Ishikawa (cell line): ENCODE measurements around the gene TMEM26.

Experiments used
- EP300 ChIP-seq: IDR thresholded peaks from 2 replicates; pipeline ENCODE4 v1.6.1; 2012; ENCODE audit warnings: borderline replicate concordance
- FOXM1 ChIP-seq: IDR thresholded peaks from 2 replicates; pipeline ENCODE4 v1.6.1; 2012; ENCODE audit warnings: low read depth, borderline replicate concordance
- TF ChIP-seq, protein P1 (sequence below): IDR thresholded peaks from 2 replicates; pipeline ENCODE4 v1.6.1; 2012; ENCODE audit warnings: low read depth, mild to moderate bottlenecking

DNA sequence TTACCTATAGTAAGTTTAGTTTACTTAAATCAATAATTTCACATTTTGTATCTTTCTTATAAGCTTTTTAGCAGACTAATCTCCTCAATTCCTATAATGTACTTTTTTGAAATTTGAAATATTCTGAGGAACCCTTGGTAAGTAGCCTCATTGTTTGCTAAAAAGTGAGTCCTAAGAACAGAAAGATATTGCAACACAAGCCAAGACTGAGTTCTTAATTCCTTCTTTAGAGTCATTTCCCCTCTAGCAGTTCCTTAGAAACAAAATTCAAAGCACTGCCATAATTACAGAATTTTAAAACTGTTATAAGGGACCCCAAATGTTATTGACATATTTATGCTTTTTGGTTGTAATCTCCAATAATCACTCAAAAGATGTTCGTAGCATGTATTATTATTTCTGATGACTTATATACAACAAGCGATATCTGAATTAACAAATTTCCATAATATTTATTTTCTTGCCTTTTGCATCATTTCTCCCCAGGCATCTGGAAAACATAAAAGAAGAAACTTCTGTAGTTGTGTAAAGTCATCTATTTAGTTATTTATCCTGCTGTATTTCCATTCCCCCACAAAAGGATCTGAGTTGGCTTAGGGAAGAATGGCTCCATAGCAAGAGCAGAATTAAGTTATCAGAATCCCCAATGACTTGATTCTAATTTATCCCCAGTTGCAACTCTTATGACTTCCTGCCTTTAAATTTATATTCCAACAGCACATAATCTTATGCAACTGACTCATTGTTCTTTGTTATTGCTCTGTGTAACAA lies 67.8 kb downstream of the TMEM26 start:
- TF ChIP-seq FOXM1 (no peak), EP300 (no peak)
- TF ChIP-seq, protein P1, sequence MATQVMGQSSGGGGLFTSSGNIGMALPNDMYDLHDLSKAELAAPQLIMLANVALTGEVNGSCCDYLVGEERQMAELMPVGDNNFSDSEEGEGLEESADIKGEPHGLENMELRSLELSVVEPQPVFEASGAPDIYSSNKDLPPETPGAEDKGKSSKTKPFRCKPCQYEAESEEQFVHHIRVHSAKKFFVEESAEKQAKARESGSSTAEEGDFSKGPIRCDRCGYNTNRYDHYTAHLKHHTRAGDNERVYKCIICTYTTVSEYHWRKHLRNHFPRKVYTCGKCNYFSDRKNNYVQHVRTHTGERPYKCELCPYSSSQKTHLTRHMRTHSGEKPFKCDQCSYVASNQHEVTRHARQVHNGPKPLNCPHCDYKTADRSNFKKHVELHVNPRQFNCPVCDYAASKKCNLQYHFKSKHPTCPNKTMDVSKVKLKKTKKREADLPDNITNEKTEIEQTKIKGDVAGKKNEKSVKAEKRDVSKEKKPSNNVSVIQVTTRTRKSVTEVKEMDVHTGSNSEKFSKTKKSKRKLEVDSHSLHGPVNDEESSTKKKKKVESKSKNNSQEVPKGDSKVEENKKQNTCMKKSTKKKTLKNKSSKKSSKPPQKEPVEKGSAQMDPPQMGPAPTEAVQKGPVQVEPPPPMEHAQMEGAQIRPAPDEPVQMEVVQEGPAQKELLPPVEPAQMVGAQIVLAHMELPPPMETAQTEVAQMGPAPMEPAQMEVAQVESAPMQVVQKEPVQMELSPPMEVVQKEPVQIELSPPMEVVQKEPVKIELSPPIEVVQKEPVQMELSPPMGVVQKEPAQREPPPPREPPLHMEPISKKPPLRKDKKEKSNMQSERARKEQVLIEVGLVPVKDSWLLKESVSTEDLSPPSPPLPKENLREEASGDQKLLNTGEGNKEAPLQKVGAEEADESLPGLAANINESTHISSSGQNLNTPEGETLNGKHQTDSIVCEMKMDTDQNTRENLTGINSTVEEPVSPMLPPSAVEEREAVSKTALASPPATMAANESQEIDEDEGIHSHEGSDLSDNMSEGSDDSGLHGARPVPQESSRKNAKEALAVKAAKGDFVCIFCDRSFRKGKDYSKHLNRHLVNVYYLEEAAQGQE = no peak
